ENCODE results near the gene HFE. TPM values are rescaled to one million over a fixed set of nuclear protein-coding genes. Genes with fewer than 3 reads are reported as not detected.
A peak's percentile ranks its signal among the peaks of the same experiment; 100 is the strongest.

Gene HFE
- total and polyA plus RNA-seq, 8 donors = 3.1 to 10.2 (median 3.6) TPM

GRCh38 chr6:26053992-26054780, 33.0 kb upstream of the HFE start:
- no peak for TF ChIP-seq CTCF (IDR thresholded peaks at IDR 0.05)
- intact Hi-C loops (cut with DNase I) = no loop called here
- Histone ChIP-seq H3K27me3 (no peaks in the 10 kb centered on the region), H3K27ac (peak overlapping the region; percentile 71 to 97 (median 94)), H3K9me3 (no peaks in the 10 kb centered on the region), H3K4me3 (peak overlapping the region; percentile 46 to 66 (median 56)), H3K4me1 (peaks cover 0 to 4% (median 0%) of the 10 kb centered on the region in 3 donors), H3K36me3 (no peaks in the 10 kb centered on the region)
- no peak for ATAC-seq
- no peak for DNase-seq
- FAIRE-seq = no peak
- WGBS, 2 donors = 31 to 39% methylated on average over 8 of the region's 8 CpGs

- Histone ChIP-seq H3K27me3 (no peaks in the 10 kb centered on the region), H3K4me3 (peak overlapping the region; percentile 46 to 66 (median 56)), H3K9me3 (no peaks in the 10 kb centered on the region), H3K36me3 (no peaks in the 10 kb centered on the region), H3K4me1 (peaks cover 0 to 4% (median 0%) of the 10 kb centered on the region in 3 donors), H3K27ac (peak overlapping the region; percentile 71 to 97 (median 94))
- WGBS, 2 donors = 0% methylated on average over 31 of the region's 31 CpGs
- peak; percentile 78 to 84 (median 81) for ATAC-seq
- TF ChIP-seq CTCF (IDR thresholded peaks at IDR 0.05) = no peak
- no peak for FAIRE-seq
- intact Hi-C loops (cut with DNase I) = no loop called here
- DNase-seq = peak; percentile 71 to 94 (median 82)
These were observed 32.2 kb upstream of the HFE start for GRCh38 chr6:26054781-26055718.

GRCh38 chr6:26055719-26056582, 31.3 kb upstream of the HFE start:
- peaks cover 0 to 4% (median 0%) of the 10 kb centered on the region in 3 donors for H3K4me1 ChIP-seq
- intact Hi-C loops (cut with DNase I) = no loop called here
- ATAC-seq (peak; percentile 88 to 95 (median 89)), FAIRE-seq (no peak), DNase-seq (peak; percentile 78 to 95 (median 89))
- H3K4me3 ChIP-seq = peak overlapping the region; percentile 46 to 66 (median 56)
- peak overlapping the region; percentile 71 to 97 (median 94) for H3K27ac ChIP-seq
- no peaks in the 10 kb centered on the region for H3K27me3 ChIP-seq
- TF ChIP-seq CTCF (IDR thresholded peaks at IDR 0.05) = no peak
- H3K36me3 ChIP-seq = no peaks in the 10 kb centered on the region
- 0 to 1% methylated on average over 51 of the region's 51 CpGs for WGBS, 2 donors
- no peaks in the 10 kb centered on the region for H3K9me3 ChIP-seq

- no peak for TF ChIP-seq CTCF (IDR thresholded peaks at IDR 0.05)
- WGBS, 2 donors = 1 to 2% methylated on average over 14 of the region's 14 CpGs
These were observed 30.5 kb upstream of the HFE start for GRCh38 chr6:26056583-26057350.

More at GRCh38 chr6:26056583-26057350, 30.5 kb upstream of the HFE start:
- Histone ChIP-seq H3K27ac (peak overlapping the region; percentile 71 to 97 (median 94)), H3K36me3 (no peaks in the 10 kb centered on the region), H3K9me3 (no peaks in the 10 kb centered on the region), H3K4me3 (peak overlapping the region; percentile 46 to 66 (median 56)), H3K4me1 (no peaks in the 10 kb centered on the region), H3K27me3 (no peaks in the 10 kb centered on the region)
- intact Hi-C loops (cut with DNase I) = no loop called here
- ATAC-seq (peak in 2 of 4 donors; percentile 19 to 21), DNase-seq (peak in 2 of 6 donors; percentile 38 to 40), FAIRE-seq (no peak)

Measured in pancreas (tissue), 10 donors.